ENCODE results near the gene NUP210L.

DNA sequence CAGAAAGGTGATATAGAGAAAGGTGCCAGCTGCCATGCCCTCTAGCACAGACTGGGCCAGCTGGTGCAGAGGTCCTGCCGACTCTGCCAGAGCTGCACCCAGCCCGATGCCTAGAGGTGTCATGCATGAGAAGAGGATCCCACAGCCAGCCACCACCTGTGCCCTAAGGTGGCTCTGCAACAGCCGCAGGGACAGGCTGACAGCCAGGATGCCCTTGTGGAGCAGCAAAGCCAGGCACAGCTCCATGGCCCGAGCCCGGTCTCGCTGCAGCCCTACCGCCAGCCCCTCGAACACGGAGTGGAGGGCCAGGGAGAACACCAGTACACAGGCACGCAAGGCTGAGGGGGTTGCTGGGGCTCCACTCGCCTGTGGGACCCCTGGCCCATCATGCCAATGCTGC lies 194.7 kb downstream of the NUP210L start:
- TF ChIP-seq, protein P1, sequence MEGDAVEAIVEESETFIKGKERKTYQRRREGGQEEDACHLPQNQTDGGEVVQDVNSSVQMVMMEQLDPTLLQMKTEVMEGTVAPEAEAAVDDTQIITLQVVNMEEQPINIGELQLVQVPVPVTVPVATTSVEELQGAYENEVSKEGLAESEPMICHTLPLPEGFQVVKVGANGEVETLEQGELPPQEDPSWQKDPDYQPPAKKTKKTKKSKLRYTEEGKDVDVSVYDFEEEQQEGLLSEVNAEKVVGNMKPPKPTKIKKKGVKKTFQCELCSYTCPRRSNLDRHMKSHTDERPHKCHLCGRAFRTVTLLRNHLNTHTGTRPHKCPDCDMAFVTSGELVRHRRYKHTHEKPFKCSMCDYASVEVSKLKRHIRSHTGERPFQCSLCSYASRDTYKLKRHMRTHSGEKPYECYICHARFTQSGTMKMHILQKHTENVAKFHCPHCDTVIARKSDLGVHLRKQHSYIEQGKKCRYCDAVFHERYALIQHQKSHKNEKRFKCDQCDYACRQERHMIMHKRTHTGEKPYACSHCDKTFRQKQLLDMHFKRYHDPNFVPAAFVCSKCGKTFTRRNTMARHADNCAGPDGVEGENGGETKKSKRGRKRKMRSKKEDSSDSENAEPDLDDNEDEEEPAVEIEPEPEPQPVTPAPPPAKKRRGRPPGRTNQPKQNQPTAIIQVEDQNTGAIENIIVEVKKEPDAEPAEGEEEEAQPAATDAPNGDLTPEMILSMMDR (IDR thresholded peaks at IDR 0.05), result no peak
- TF ChIP-seq POLR2AphosphoS5 (IDR thresholded peaks at IDR 0.05) (no peak), EP300 (IDR thresholded peaks at IDR 0.05; ENCODE audit: low read depth) (no peak)
